Peyer's patch (tissue), 4 donors: ENCODE results near the gene ELMO1. TPM values are rescaled to one million over a fixed set of nuclear protein-coding genes. Genes with fewer than 3 reads are reported as not detected.

Experiments
- DNase-seq, 3 donors: peaks; one replicate each; pipeline ENCODE4 v3.0.0-alpha.2; 2017 to 2019
- H3K27ac ChIP-seq, 4 donors: fragments of 200-600 bp; sonication (generic); one replicate each; pipeline ENCODE4 v1.5.1; 2016 to 2019
- H3K27me3 ChIP-seq, 2 donors: fragments of 200-600 bp; sonication (generic); one replicate each; pipeline ENCODE4 v1.5.1; 2019
- H3K36me3 ChIP-seq, 3 donors: fragments of 200-600 bp; sonication (generic); one replicate each; pipeline ENCODE4 v1.5.1; 2016 to 2019
- H3K4me1 ChIP-seq, 4 donors: fragments of 200-600 bp; sonication (generic); one replicate each; pipeline ENCODE4 v1.5.1; 2016 to 2019
- H3K4me3 ChIP-seq, 4 donors: fragments of 200-600 bp; sonication (generic); 1 replicate in 3 of 4; 2 replicates in 1 of 4; pipeline ENCODE4 v1.5.1; 2016 to 2019; ENCODE audit warnings: mild to moderate bottlenecking in 1 of 4
- H3K9me3 ChIP-seq, 4 donors: fragments of 200-600 bp; sonication (generic); one replicate each; pipeline ENCODE4 v1.5.1; 2016 to 2019; ENCODE audit warnings: mild to moderate bottlenecking in 1 of 4
- CTCF ChIP-seq, 6 experiments: fragments of 450-650 bp in 4 of 6; fragments of 200-600 bp in 2 of 6; sonication (generic) in 1 of 6; IDR thresholded peaks; one replicate each; pipeline ENCODE4 v1.5.1; 2017 to 2019; ENCODE audit warnings: antibody characterized with exemption in 6 of 6, mild to moderate bottlenecking in 3 of 6, moderate library complexity in 1 of 6
- POLR2A ChIP-seq, 2 donors: fragments of 450-650 bp; IDR thresholded peaks; one replicate each; pipeline ENCODE4 v1.5.1; 2017; ENCODE audit warnings: antibody characterized with exemption in 2 of 2, mild to moderate bottlenecking in 2 of 2, moderate library complexity in 2 of 2
- total RNA-seq, 4 donors: library from RNA; depleted of rRNA; stranded (reverse); fragments of >200 nt; gene quantifications; one replicate each; pipeline ENCODE4 v1.1.0, GENCODE V29; 2016

Gene ELMO1
- total RNA-seq, 4 donors from 2014 or later = 43.1 to 381 (median 72.2) TPM

GRCh38 chr7:36895192-36895591 is 553.5 kb downstream of the ELMO1 start:
- no peaks in the 10 kb centered on the region for H3K9me3 ChIP-seq
- no peak overlapping the region for H3K27ac ChIP-seq
- H3K27me3 ChIP-seq = no peaks in the 10 kb centered on the region
- H3K36me3 ChIP-seq = no peaks in the 10 kb centered on the region
- no peak for DNase-seq
- no peaks in the 10 kb centered on the region for H3K4me1 ChIP-seq
- H3K4me3 ChIP-seq = no peak overlapping the region
- TF ChIP-seq CTCF (IDR thresholded peaks at IDR 0.05) = no peak
- no peak for TF ChIP-seq POLR2A (IDR thresholded peaks at IDR 0.05)

DNA sequence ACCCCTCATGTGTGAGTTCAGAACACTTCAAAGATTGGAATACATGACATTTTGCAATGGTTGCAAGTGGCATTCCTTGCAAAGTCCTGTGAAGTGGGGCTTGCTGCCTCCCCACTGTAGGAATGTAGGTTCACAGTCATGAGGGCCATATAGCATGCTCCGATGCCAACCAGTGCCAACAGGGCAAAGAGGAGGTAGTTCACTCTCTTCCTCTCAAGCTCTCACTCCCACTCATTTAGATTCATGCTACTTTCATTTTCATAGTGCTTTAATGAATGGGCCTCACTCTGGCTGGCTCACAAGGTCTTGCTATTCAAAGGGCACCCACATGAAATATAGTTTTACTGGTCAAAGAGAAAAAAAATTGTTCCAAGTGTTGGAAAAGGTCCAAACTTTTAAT is 554.5 kb downstream of the ELMO1 start:
- Histone ChIP-seq H3K4me1 (no peaks in the 10 kb centered on the region), H3K36me3 (no peaks in the 10 kb centered on the region), H3K27ac (no peak overlapping the region), H3K9me3 (no peaks in the 10 kb centered on the region), H3K4me3 (no peak overlapping the region), H3K27me3 (no peaks in the 10 kb centered on the region)
- no peak for DNase-seq
- TF ChIP-seq POLR2A (IDR thresholded peaks at IDR 0.05) (no peak), CTCF (IDR thresholded peaks at IDR 0.05) (no peak)

- peaks cover 0 to 9% (median 0%) of the 10 kb centered on the region in 3 donors for H3K36me3 ChIP-seq
- TF ChIP-seq POLR2A (IDR thresholded peaks at IDR 0.05) (no peak), CTCF (IDR thresholded peaks at IDR 0.05) (no peak)
- no peaks in the 10 kb centered on the region for H3K9me3 ChIP-seq
- no peak overlapping the region for H3K4me3 ChIP-seq
- no peak overlapping the region for H3K27ac ChIP-seq
- H3K27me3 ChIP-seq = no peaks in the 10 kb centered on the region
- no peaks in the 10 kb centered on the region for H3K4me1 ChIP-seq
- no peak for DNase-seq
Measured at GRCh38 chr7:36889182-36889581, 559.5 kb downstream of the ELMO1 start.

DNA sequence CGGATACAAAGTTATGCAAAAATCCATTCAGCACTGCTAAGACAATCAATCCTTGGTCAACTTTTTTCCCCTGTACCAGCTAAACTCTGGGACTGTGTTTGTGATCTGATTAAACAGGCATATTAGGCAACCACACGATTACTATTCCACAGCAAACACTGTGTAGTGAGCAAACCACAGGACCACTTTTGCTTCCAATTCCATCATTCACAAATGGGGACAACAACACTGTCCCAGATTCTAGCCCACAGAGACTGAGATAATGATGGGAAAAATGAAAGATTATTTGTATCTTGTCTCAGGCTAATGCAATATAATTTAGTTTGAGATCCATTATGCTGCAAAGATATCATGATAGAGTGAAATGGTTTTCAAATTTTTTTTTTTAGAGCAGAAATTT is 560.7 kb downstream of the ELMO1 start:
- Histone ChIP-seq H3K4me1 (no peaks in the 10 kb centered on the region), H3K4me3 (no peak overlapping the region), H3K27me3 (no peaks in the 10 kb centered on the region), H3K36me3 (peaks cover 0 to 9% (median 0%) of the 10 kb centered on the region in 3 donors), H3K9me3 (no peaks in the 10 kb centered on the region), H3K27ac (no peak overlapping the region)
- DNase-seq = no peak
- no peak for TF ChIP-seq CTCF (IDR thresholded peaks at IDR 0.05)
- no peak for TF ChIP-seq POLR2A (IDR thresholded peaks at IDR 0.05)

GRCh38 chr7:36887233-36887632 is 561.4 kb downstream of the ELMO1 start:
- Histone ChIP-seq H3K27me3 (no peaks in the 10 kb centered on the region), H3K36me3 (peaks cover 0 to 9% (median 0%) of the 10 kb centered on the region in 3 donors), H3K4me3 (no peak overlapping the region), H3K4me1 (no peaks in the 10 kb centered on the region), H3K9me3 (no peaks in the 10 kb centered on the region), H3K27ac (no peak overlapping the region)
- no peak for DNase-seq
- TF ChIP-seq CTCF (IDR thresholded peaks at IDR 0.05) (no peak), POLR2A (IDR thresholded peaks at IDR 0.05) (no peak)

DNA sequence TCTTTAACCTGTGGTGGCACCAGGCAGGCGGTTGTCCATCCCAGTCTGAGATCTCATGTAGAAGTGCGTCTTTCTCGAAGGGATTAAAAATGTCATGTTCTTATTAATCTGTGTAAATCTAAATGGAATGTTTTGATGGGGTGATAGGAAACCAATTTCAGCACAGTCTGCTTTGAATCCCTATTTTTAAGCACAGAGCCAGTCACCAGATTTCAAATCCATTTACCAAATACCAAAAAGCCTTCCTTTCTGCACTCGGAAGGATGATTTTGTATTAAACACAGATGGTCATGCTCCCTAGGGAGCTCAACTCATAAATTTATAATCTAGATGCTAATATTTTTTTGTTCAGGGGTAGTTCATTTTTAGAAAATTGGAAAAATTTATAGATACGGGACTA is 563.8 kb downstream of the ELMO1 start:
- Histone ChIP-seq H3K27ac (no peak overlapping the region), H3K27me3 (no peaks in the 10 kb centered on the region), H3K36me3 (peaks cover 0 to 9% (median 0%) of the 10 kb centered on the region in 3 donors), H3K4me1 (no peaks in the 10 kb centered on the region), H3K9me3 (no peaks in the 10 kb centered on the region), H3K4me3 (no peak overlapping the region)
- TF ChIP-seq POLR2A (IDR thresholded peaks at IDR 0.05) = no peak
- TF ChIP-seq CTCF (IDR thresholded peaks at IDR 0.05) = no peak
- DNase-seq = no peak
